Tibial nerve (tissue), 4 donors: ENCODE measurements around the gene RXFP1.

Source experiments
- EP300 ChIP-seq, 2 donors: sonication (generic); formaldehyde crosslinking; IDR thresholded peaks; one replicate each; pipeline ENCODE4 v1.6.1; 2017; ENCODE audit warnings: antibody characterized with exemption in 2 of 2, mild to moderate bottlenecking in 1 of 2
- POLR2A ChIP-seq, 2 donors: fragments of 450-650 bp; IDR thresholded peaks; one replicate each; pipeline ENCODE4 v1.6.1; 2017; ENCODE audit warnings: antibody characterized with exemption in 2 of 2, mild to moderate bottlenecking in 2 of 2, moderate library complexity in 2 of 2
- TF ChIP-seq, protein P1 (sequence below), 5 experiments: fragments of 200-600 bp in 3 of 5; fragments of 450-650 bp in 2 of 5; sonication (generic) in 3 of 5; IDR thresholded peaks; one replicate each; pipeline ENCODE4 v1.5.1; 2016 to 2019; ENCODE audit warnings: antibody characterized with exemption in 5 of 5, mild to moderate bottlenecking in 3 of 5, moderate library complexity in 2 of 5

- TF ChIP-seq, protein P1, sequence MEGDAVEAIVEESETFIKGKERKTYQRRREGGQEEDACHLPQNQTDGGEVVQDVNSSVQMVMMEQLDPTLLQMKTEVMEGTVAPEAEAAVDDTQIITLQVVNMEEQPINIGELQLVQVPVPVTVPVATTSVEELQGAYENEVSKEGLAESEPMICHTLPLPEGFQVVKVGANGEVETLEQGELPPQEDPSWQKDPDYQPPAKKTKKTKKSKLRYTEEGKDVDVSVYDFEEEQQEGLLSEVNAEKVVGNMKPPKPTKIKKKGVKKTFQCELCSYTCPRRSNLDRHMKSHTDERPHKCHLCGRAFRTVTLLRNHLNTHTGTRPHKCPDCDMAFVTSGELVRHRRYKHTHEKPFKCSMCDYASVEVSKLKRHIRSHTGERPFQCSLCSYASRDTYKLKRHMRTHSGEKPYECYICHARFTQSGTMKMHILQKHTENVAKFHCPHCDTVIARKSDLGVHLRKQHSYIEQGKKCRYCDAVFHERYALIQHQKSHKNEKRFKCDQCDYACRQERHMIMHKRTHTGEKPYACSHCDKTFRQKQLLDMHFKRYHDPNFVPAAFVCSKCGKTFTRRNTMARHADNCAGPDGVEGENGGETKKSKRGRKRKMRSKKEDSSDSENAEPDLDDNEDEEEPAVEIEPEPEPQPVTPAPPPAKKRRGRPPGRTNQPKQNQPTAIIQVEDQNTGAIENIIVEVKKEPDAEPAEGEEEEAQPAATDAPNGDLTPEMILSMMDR (IDR thresholded peaks at IDR 0.05), result no peak
- no peak for TF ChIP-seq POLR2A (IDR thresholded peaks at IDR 0.05)
- TF ChIP-seq EP300 (IDR thresholded peaks at IDR 0.05), result no peak
These were observed 38.6 kb downstream of the RXFP1 start for GRCh38 chr4:158560284-158560683.
